ENCODE measurements around the gene BTBD19. TPM values are rescaled to one million over a fixed set of nuclear protein-coding genes. Genes with fewer than 3 reads are reported as not detected.
"Not testable (repeated sequence)": the region's sequence is repeated elsewhere in the genome, so short reads cannot be mapped to it uniquely, and the experiment has no call there.

The BTBD19 gene
- total RNA-seq, 1 donor from 2014 or later, result 8.7 TPM

GRCh38 chr1:44790968-44791801 is 17.1 kb upstream of the BTBD19 start:
- Histone ChIP-seq H3K27ac (no peak overlapping the region), H3K27me3 (ENCODE audit: low read depth) (no peaks in the 10 kb centered on the region), H3K9me3 (no peaks in the 10 kb centered on the region), H3K36me3 (no peaks in the 10 kb centered on the region), H3K4me3 (no peak overlapping the region), H3K4me1 (peaks cover 4% of the 10 kb centered on the region)
- DNase-seq, result no peak
- TF ChIP-seq CTCF (IDR thresholded peaks at IDR 0.05), result no peak
- no peak for ATAC-seq
- intact Hi-C loops (cut with DNase I), result no loop called here

- intact Hi-C loops (cut with DNase I), result no loop called here
- no peak for TF ChIP-seq CTCF (IDR thresholded peaks at IDR 0.05)
- no peak for DNase-seq
- peak overlapping the region; percentile 68 for H3K27ac ChIP-seq
- ATAC-seq, result peak; percentile 21 to 29
- H3K4me1 ChIP-seq, result no peaks in the 10 kb centered on the region
- no peaks in the 10 kb centered on the region for H3K36me3 ChIP-seq
- H3K4me3 ChIP-seq, result no peak overlapping the region
- no peaks in the 10 kb centered on the region for H3K27me3 ChIP-seq (ENCODE audit: low read depth)
- H3K9me3 ChIP-seq, result no peaks in the 10 kb centered on the region
Measured at GRCh38 chr1:44792736-44793502, 15.4 kb upstream of the BTBD19 start.

GRCh38 chr1:44797886-44798285 is 10.4 kb upstream of the BTBD19 start:
- H3K27me3 ChIP-seq (ENCODE audit: low read depth); intact Hi-C loops (cut with DNase I); ATAC-seq; H3K9me3 ChIP-seq; H3K4me3 ChIP-seq; H3K27ac ChIP-seq; H3K36me3 ChIP-seq: not testable (repeated sequence)
- peaks cover 31% of the 10 kb centered on the region for H3K4me1 ChIP-seq
- DNase-seq, result peak; percentile 20

- Histone ChIP-seq H3K9me3 (no peaks in the 10 kb centered on the region), H3K4me3 (no peak overlapping the region), H3K27ac (peak overlapping the region; percentile 92), H3K4me1 (peaks cover 40% of the 10 kb centered on the region), H3K36me3 (peaks cover 13% of the 10 kb centered on the region), H3K27me3 (ENCODE audit: low read depth) (no peaks in the 10 kb centered on the region)
- ATAC-seq (no peak), DNase-seq (peak; percentile 47)
- TF ChIP-seq CTCF (IDR thresholded peaks at IDR 0.05), result no peak
- intact Hi-C loops (cut with DNase I), result no loop called here
Measured at GRCh38 chr1:44798481-44799365, 9.6 kb upstream of the BTBD19 start.

GRCh38 chr1:44799770-44800584 is 8.3 kb upstream of the BTBD19 start, which contains the start of gene PLK3:
PLK3 (plus strand) TSS chr1:44800377; CDS start chr1:44800464, 87 bp downstream.
- peak; percentile 89 for TF ChIP-seq CTCF (IDR thresholded peaks at IDR 0.05)
- no peaks in the 10 kb centered on the region for H3K27me3 ChIP-seq (ENCODE audit: low read depth)
- peak within 1 kb of the TSS; percentile 92 for H3K27ac ChIP-seq
- no peaks in the 10 kb centered on the region for H3K9me3 ChIP-seq
- ATAC-seq (peak; percentile 96 to 97), DNase-seq (peak; percentile 98)
- intact Hi-C loops (cut with DNase I), result no loop called here
- peaks cover 25% of the 10 kb centered on the region for H3K36me3 ChIP-seq
- H3K4me3 ChIP-seq, result peak within 1 kb of the TSS; percentile 83
- peaks cover 50% of the 10 kb centered on the region for H3K4me1 ChIP-seq

All from lower lobe of right lung (tissue), 2 donors.